AG10803 (cell line): ENCODE results near the gene GTF2F1.

ENCODE experiments used
- DNase-seq: peaks from one replicate; pipeline ENCODE4 v3.0.0; 2010; ENCODE audit warnings: low read depth
- H3K4me3 ChIP-seq: 2 replicates; pipeline ENCODE4 v1.5.1; 2011; ENCODE audit warnings: mild to moderate bottlenecking, low read length, control low read depth
- TF ChIP-seq, protein P1 (sequence below): conservative IDR thresholded peaks from 2 replicates; pipeline ENCODE4 v1.5.1; 2011; ENCODE audit warnings: mild to moderate bottlenecking, low read length, control low read depth, inconsistent platforms

Gene GTF2F1

DNA sequence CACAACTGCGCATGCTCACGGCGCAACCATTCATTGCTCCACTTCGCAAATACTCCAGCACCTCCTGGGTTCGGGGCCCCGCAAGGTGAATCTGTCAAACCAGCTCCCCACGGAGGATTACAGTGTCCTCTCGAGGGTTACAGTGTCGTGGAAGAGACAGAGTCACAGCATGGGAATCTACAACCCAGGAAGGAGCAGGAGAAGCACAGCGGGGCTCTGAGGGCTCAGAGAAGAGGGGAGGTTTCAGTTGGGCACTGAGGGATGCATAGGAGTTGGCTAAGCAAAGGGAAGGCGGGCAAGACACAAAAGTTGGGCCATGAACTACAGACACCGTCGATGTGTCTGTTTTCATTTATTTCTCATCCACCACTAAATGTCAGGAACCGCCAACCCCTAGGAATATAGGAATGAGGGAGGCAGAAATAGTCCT is 1.0 kb upstream of the GTF2F1 start:
- H3K4me3 ChIP-seq = peak overlapping the region; percentile 73
- DNase-seq = no peak
- TF ChIP-seq, protein P1, sequence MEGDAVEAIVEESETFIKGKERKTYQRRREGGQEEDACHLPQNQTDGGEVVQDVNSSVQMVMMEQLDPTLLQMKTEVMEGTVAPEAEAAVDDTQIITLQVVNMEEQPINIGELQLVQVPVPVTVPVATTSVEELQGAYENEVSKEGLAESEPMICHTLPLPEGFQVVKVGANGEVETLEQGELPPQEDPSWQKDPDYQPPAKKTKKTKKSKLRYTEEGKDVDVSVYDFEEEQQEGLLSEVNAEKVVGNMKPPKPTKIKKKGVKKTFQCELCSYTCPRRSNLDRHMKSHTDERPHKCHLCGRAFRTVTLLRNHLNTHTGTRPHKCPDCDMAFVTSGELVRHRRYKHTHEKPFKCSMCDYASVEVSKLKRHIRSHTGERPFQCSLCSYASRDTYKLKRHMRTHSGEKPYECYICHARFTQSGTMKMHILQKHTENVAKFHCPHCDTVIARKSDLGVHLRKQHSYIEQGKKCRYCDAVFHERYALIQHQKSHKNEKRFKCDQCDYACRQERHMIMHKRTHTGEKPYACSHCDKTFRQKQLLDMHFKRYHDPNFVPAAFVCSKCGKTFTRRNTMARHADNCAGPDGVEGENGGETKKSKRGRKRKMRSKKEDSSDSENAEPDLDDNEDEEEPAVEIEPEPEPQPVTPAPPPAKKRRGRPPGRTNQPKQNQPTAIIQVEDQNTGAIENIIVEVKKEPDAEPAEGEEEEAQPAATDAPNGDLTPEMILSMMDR = no peak

DNA sequence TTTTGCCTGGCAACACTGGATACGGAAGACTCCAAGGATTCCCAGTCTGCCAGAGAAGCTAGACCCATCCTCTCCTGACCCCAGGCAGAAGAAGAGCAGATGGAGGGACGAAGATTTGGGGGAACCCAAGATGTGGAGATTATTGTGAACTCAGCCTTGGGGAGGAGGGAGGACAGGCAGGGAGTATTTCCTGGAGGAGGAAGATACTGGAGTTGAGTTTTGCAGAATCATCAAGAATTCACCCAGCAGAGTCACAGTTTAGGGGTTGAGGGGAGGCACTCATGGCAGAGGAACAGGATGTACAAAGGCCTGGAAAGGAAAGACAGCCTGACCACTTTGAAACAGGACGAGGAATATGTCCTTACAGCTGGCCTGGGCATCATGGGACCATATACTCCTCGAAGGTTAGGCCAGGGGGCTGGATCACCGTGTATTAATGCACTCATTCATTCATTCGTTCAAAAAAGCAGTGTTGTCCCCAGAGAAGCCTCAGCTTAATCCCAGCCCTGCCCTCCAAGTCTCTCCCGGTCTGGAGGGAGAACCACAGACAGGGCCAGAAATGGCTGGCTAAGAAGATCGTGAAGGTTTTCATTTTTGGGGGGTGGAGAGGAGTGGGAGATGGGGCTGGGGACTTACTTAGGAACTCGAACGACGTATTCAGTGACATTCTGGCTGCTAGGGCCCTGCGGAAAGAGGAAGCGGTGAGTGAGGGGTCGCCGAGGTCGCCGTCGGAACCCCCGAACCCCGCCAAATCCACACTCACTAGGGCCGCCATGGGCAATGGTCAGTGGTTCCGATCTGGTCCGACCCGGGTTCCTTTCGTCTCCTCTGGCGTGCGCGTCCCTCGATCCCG is 517 bp downstream of the GTF2F1 start:
- DNase-seq = no peak
- TF ChIP-seq, protein P1 = no peak
- H3K4me3 ChIP-seq = peak overlapping the region; percentile 73

DNA sequence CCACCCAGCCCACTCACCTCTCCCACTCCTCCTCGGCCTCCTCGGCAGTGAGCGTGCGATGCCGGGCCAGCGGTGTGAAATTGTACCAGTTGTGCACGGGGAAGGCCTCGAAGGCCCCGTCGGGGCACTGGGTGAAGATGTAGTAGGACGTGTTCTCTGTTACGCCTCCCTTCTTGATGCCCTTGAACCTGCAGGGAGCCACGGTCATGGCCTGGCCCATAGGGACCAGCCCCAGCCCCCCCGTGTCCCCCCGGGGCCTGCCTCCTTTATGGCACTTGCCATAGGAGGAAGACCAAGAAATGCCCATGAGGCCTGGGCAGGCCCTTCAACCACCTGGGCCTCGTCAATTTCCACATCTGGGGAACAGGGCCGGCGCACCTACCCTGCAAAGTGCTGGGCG is 5.6 kb downstream of the GTF2F1 start:
- no peak overlapping the region for H3K4me3 ChIP-seq
- TF ChIP-seq, protein P1 = no peak

DNA sequence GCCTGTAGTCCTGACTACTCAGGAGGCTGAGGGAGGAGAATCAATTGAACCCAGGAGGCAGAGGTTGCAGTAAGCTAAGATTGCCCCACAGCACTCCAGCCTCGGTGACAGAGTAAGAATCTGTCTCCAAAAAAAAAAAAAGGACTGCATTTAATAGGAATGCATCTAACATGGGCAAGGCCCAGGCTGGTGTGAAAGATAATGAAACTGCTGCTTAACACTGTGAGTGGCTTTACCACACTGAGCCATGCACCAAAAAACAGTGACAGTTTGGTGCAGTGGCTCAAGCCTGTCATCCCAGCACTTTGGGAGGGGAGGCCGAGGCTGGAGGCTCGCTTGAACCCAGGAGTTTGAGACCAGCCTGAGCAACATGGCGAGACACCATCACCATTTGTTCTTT is 8.6 kb downstream of the GTF2F1 start:
- no peak overlapping the region for H3K4me3 ChIP-seq
- no peak for DNase-seq
- TF ChIP-seq, protein P1 = no peak

More for the DNA sequence above, 5.6 kb downstream of the GTF2F1 start:
- no peak for DNase-seq

DNA sequence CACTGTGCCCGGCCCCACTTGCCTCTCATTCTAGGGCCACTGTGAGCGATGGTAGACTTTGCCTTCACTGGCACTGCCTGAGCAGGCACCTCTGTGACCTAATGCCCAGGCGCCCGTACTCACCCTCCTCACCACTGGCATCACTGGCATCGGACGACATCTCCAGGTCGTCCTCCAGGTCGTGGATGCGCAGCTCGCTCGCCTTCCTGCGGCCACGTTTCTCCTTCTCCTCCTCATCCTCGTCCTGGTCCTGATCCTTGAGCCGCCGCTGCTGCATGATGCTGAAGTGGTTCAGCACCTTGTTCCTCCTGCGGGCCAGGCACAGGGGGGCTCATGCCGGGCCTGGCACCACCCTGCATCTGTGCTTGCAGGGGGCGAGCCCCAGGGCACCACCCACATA is 9.8 kb downstream of the GTF2F1 start:
- TF ChIP-seq, protein P1 = no peak
- H3K4me3 ChIP-seq = no peak overlapping the region
- no peak for DNase-seq

DNA sequence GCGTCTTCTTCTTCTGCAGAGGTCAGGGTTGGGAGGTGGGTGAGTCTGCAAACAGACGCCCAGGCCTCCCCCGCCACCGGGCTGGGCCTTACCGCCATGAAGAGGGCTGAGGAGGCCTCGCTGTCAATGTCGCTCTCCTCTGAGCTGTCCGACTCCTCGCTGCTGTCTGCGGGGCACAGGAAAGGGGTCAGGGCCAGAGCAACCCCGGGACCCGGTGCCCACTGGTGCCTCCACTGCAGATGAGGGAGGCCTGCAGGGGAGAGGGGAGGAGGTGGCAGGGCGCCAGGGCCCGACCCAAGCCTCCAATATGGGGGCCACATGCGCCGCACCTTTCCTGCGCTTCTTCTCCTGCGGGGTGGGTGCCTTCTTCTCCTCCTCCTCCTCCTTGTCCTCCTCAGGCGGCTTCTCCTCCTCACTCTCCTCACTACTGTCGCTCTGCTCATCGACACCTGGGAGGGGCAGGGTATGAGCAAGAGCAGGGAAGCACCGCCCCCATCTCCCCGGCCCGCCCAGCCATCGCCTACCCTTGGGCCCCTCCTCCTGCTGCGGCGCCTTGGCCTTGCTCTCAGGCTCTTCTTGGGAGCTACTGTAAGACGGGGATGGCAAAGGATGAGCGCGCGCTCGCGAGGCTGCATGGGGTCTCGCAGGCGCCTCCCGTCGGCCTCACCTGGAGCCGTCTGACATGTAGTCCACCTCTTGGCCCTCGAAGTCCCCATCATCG is 11.8 kb downstream of the GTF2F1 start:
- DNase-seq = no peak
- TF ChIP-seq, protein P1 = no peak
- H3K4me3 ChIP-seq = no peak overlapping the region
